ENCODE data around the gene FCF1. TPM values are rescaled to one million over a fixed set of nuclear protein-coding genes. Genes with fewer than 3 reads are reported as not detected.

Gene FCF1
- total and polyA plus RNA-seq, 2 of the 13 experiments (the other 11 are each of a cell fraction or from before 2014, with no cell fraction given): 31.0 to 44.4 TPM

GRCh38 chr14:74762917-74763802 is 50.2 kb downstream of the FCF1 start, which contains the start of gene YLPM1 (continued):
- TF ChIP-seq PREB (CRISPR knock-in tag; IDR thresholded peaks at IDR 0.05): no peak
- TF ChIP-seq ATRX (CRISPR knock-in tag; IDR thresholded peaks at IDR 0.05; ENCODE audit: borderline replicate concordance): no peak
- TF ChIP-seq CHD2 (IDR thresholded peaks at IDR 0.05; ENCODE audit: low read depth, low read length): no peak
- TF ChIP-seq ZNF883 (CRISPR knock-in tag; IDR thresholded peaks at IDR 0.05; ENCODE audit: not compliant biosample characterization): peak; percentile 72
- peak; percentile 89 for TF ChIP-seq GABPB1 (CRISPR knock-in tag; IDR thresholded peaks at IDR 0.05)
- no peak for TF ChIP-seq ZC3H13 (CRISPR knock-in tag; IDR thresholded peaks at IDR 0.05)
- no peak for TF ChIP-seq TAF15 (IDR thresholded peaks at IDR 0.05; ENCODE audit: low read depth, low read length, poor library complexity, severe bottlenecking)
- 0 out of 2 replicates have a peak, but pooled peaks have one; percentile 35 for TF ChIP-seq NR0B2 (CRISPR knock-in tag; IDR thresholded peaks at IDR 0.05)
- 0 out of 2 replicates have a peak, but pooled peaks have one; percentile 44 for TF ChIP-seq MYPOP (CRISPR knock-in tag; IDR thresholded peaks at IDR 0.05)
- no peak for TF ChIP-seq ZNF713 (CRISPR knock-in tag; IDR thresholded peaks at IDR 0.05)
- no peak for TF ChIP-seq ZNF83 (CRISPR knock-in tag; IDR thresholded peaks at IDR 0.05; ENCODE audit: borderline replicate concordance)
- 0 out of 2 replicates have a peak, but pooled peaks have one; percentile 49 for TF ChIP-seq NFIC (IDR thresholded peaks at IDR 0.05; ENCODE audit: low read length)
- no peak for TF ChIP-seq ZNF124 (CRISPR knock-in tag; IDR thresholded peaks at IDR 0.05)
- no peak for TF ChIP-seq ZNF441 (CRISPR knock-in tag; IDR thresholded peaks at IDR 0.05; ENCODE audit: borderline replicate concordance)
- no peak for TF ChIP-seq ZFP36L2 (CRISPR knock-in tag; IDR thresholded peaks at IDR 0.05)
- no peak for TF ChIP-seq XBP1 (CRISPR knock-in tag; IDR thresholded peaks at IDR 0.05)
- no peak for TF ChIP-seq MTF1 (CRISPR knock-in tag; IDR thresholded peaks at IDR 0.05)
- no peak for TF ChIP-seq ZBTB3 (CRISPR knock-in tag; IDR thresholded peaks at IDR 0.05; ENCODE audit: borderline replicate concordance, low read depth)
- TF ChIP-seq THRA (CRISPR knock-in tag; IDR thresholded peaks at IDR 0.05; ENCODE audit: borderline replicate concordance): no peak
- TF ChIP-seq FOXC1 (CRISPR knock-in tag; IDR thresholded peaks at IDR 0.05; ENCODE audit: borderline replicate concordance): peak; percentile 86
- peak; percentile 82; the same call in 1 of the 2 replicates for TF ChIP-seq FOXK1 (CRISPR knock-in tag; IDR thresholded peaks at IDR 0.05; ENCODE audit: borderline replicate concordance, low read depth)
- 0 out of 2 replicates have a peak, but pooled peaks have one; percentile 63 for TF ChIP-seq ZNF773 (CRISPR knock-in tag; IDR thresholded peaks at IDR 0.05; ENCODE audit: borderline replicate concordance)
- TF ChIP-seq KLF11 (CRISPR knock-in tag; IDR thresholded peaks at IDR 0.05): no peak
- peak; percentile 59; the same call in 1 of the 2 replicates for TF ChIP-seq ZFP91 (CRISPR knock-in tag; IDR thresholded peaks at IDR 0.05; ENCODE audit: borderline replicate concordance)
